Prostate gland (tissue), 2 donors: Measurements from ENCODE around the gene CACNG7. TPM values are rescaled to one million over a fixed set of nuclear protein-coding genes. Genes with fewer than 3 reads are reported as not detected.

Experiments
- DNase-seq: peaks from one replicate; pipeline ENCODE4 v3.0.0-alpha.2; 2019; ENCODE audit warnings: low spot score
- H3K27ac ChIP-seq, 2 donors: fragments of 200-600 bp; sonication (generic); 2 replicates each; pipeline ENCODE4 v1.5.1; 2017 to 2019
- H3K27me3 ChIP-seq: fragments of 200-600 bp; sonication (generic); replicated peaks from 2 replicates; pipeline ENCODE4 v1.5.1; 2019; ENCODE audit not compliant: insufficient read depth
- H3K36me3 ChIP-seq, 2 donors: fragments of 200-600 bp; sonication (generic); 1 replicate in 1 of 2; 2 replicates in 1 of 2; pipeline versions ENCODE4 v1.5.1 to v1.8.1; 2017 to 2019
- H3K4me1 ChIP-seq: fragments of 200-600 bp; sonication (generic); replicated peaks from 2 replicates; pipeline ENCODE4 v1.5.1; 2019
- H3K4me3 ChIP-seq, 2 donors: fragments of 200-600 bp; sonication (generic); 2 replicates each; pipeline ENCODE4 v1.5.1; 2017 to 2019
- H3K9me3 ChIP-seq: fragments of 200-600 bp; sonication (generic); 2 replicates; pipeline ENCODE4 v1.5.1; 2017
- CTCF ChIP-seq, 4 experiments: fragments of 200-600 bp in 2 of 4; fragments of 450-650 bp in 2 of 4; sonication (generic) in 2 of 4; IDR thresholded peaks; 1 replicate in 3 of 4; 2 replicates in 1 of 4; pipeline ENCODE4 v1.5.1; 2016 to 2019; ENCODE audit warnings: antibody characterized with exemption in 4 of 4, mild to moderate bottlenecking in 2 of 4, moderate library complexity in 2 of 4
- POLR2A ChIP-seq: fragments of 450-650 bp; IDR thresholded peaks from one replicate; pipeline ENCODE4 v1.6.1; 2016; ENCODE audit warnings: antibody characterized with exemption, mild to moderate bottlenecking
- POLR2AphosphoS5 ChIP-seq: sonication (generic); formaldehyde crosslinking; IDR thresholded peaks from one replicate; pipeline ENCODE4 v1.6.1; 2017; ENCODE audit warnings: antibody characterized with exemption
- WGBS: methylation state at CpG from one replicate; pipeline ENCODE4 v1.1.5; 2018; 5-methylcytosine and 5-hydroxymethylcytosine counted together
- intact Hi-C: fragments of 100-400 bp; cut with DNase I; formaldehyde crosslinking; loops from one replicate; pipeline ENCODE4 v1.14.2; 2022
- total RNA-seq, 2 donors: library from RNA; depleted of rRNA; stranded (reverse); fragments of >200 nt; gene quantifications; one replicate each; pipeline ENCODE4 v1.1.0, GENCODE V29; 2016

The CACNG7 gene, protein sequence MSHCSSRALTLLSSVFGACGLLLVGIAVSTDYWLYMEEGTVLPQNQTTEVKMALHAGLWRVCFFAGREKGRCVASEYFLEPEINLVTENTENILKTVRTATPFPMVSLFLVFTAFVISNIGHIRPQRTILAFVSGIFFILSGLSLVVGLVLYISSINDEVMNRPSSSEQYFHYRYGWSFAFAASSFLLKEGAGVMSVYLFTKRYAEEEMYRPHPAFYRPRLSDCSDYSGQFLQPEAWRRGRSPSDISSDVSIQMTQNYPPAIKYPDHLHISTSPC
- total RNA-seq = not detected

GRCh38 chr19:53908935-53909415 is at the start of gene CACNG7:
TSS of gene CACNG7 (plus strand) at chr19:53909278. CDS start at chr19:53912832, 3,554 bp downstream.
- intact Hi-C loops = loop anchor here (5.0 kb wide), 1 partner anchor 113 kb away; no protein-coding TSS in a partner anchor
- H3K4me3 ChIP-seq = no peak within 1 kb of the TSS

GRCh38 chr19:53864308-53864836 is 44.7 kb upstream of the CACNG7 start:
- Histone ChIP-seq H3K9me3 (no peaks in the 10 kb centered on the region), H3K4me1 (no peaks in the 10 kb centered on the region), H3K27me3 (no peaks in the 10 kb centered on the region), H3K4me3 (no peak overlapping the region), H3K36me3 (no peaks in the 10 kb centered on the region), H3K27ac (no peak overlapping the region)
- TF ChIP-seq CTCF (IDR thresholded peaks at IDR 0.05) (no peak), POLR2A (no peak), POLR2AphosphoS5 (no peak)
- DNase-seq = no peak
- WGBS = 69% methylated on average over 6 of the region's 6 CpGs
- intact Hi-C loops = loop anchor here (10.0 kb wide), 1 partner anchor 270 kb away; the partner anchor contains the start of gene CNOT3

More at GRCh38 chr19:53908935-53909415, at the start of gene CACNG7:
- H3K27me3 ChIP-seq = peaks cover 40% of the 10 kb centered on the region
- H3K36me3 ChIP-seq = no peaks in the 10 kb centered on the region
- H3K9me3 ChIP-seq = no peaks in the 10 kb centered on the region
- no peak for DNase-seq
- no peak within 1 kb of the TSS for H3K27ac ChIP-seq
- no peak for TF ChIP-seq CTCF (IDR thresholded peaks at IDR 0.05)
- no peak for TF ChIP-seq POLR2A
- TF ChIP-seq POLR2AphosphoS5 = no peak
- WGBS = 1% methylated on average over 27 of the region's 28 CpGs
- peaks cover 2% of the 10 kb centered on the region for H3K4me1 ChIP-seq

- H3K4me1 ChIP-seq = no peaks in the 10 kb centered on the region
- H3K9me3 ChIP-seq = no peaks in the 10 kb centered on the region
- H3K27me3 ChIP-seq = no peaks in the 10 kb centered on the region
- H3K36me3 ChIP-seq = no peaks in the 10 kb centered on the region
- no peak overlapping the region for H3K4me3 ChIP-seq
- intact Hi-C loops = loop anchor here (10.0 kb wide), 1 partner anchor 269 kb away; the partner anchor contains the start of gene CNOT3
- H3K27ac ChIP-seq = no peak overlapping the region
- TF ChIP-seq POLR2A = no peak
- no peak for TF ChIP-seq POLR2AphosphoS5
- WGBS = 69% methylated on average over 9 of the region's 9 CpGs
- DNase-seq = no peak
These were observed 43.6 kb upstream of the CACNG7 start for GRCh38 chr19:53865523-53865917.

GRCh38 chr19:53865918-53866864 is 42.9 kb upstream of the CACNG7 start:
- 2% methylated on average over 41 of the region's 50 CpGs for WGBS
- no peak for TF ChIP-seq POLR2AphosphoS5
- TF ChIP-seq POLR2A = peak; percentile 17
- TF ChIP-seq CTCF (IDR thresholded peaks at IDR 0.05) = peak in 1 of 4 experiments; percentile 14
- H3K9me3 ChIP-seq = no peaks in the 10 kb centered on the region
- no peaks in the 10 kb centered on the region for H3K27me3 ChIP-seq
- H3K4me1 ChIP-seq = no peaks in the 10 kb centered on the region
- intact Hi-C loops = loop anchor here (10.0 kb wide), 1 partner anchor 269 kb away; the partner anchor contains the start of gene CNOT3
- H3K36me3 ChIP-seq = no peaks in the 10 kb centered on the region
- H3K4me3 ChIP-seq = peak overlapping the region; percentile 25 to 80
- peak; percentile 32 for DNase-seq
- H3K27ac ChIP-seq = peak overlapping the region; percentile 90 to 93

GRCh38 chr19:53866865-53867224 is 42.2 kb upstream of the CACNG7 start:
- Histone ChIP-seq H3K27me3 (no peaks in the 10 kb centered on the region), H3K36me3 (no peaks in the 10 kb centered on the region), H3K27ac (peak overlapping the region; percentile 90 to 93), H3K4me1 (no peaks in the 10 kb centered on the region), H3K4me3 (peak overlapping the region; percentile 64 to 80), H3K9me3 (no peaks in the 10 kb centered on the region)
- WGBS = 13% methylated on average over 14 of the region's 14 CpGs
- no peak for DNase-seq
- no peak for TF ChIP-seq POLR2AphosphoS5
- TF ChIP-seq POLR2A = no peak
- no peak for TF ChIP-seq CTCF (IDR thresholded peaks at IDR 0.05)
- intact Hi-C loops = loop anchor here (10.0 kb wide), 1 partner anchor 268 kb away; the partner anchor contains the start of gene CNOT3
